Mesothelial cell of epicardium (in vitro differentiated cells): ENCODE results near the gene OR4N2. TPM values are rescaled to one million over a fixed set of nuclear protein-coding genes. Genes with fewer than 3 reads are reported as not detected.

ENCODE experiments used
- DNase-seq, 2 experiments: peaks; one replicate each; pipeline ENCODE4 v3.0.0; 2021; ENCODE audit warnings: low spot score in 2 of 2; ENCODE audit not compliant: unreplicated experiment in 2 of 2
- H3K27ac Mint-ChIP-seq: 2 replicates; pipeline ENCODE4 v1.8.0; 2021; ENCODE audit warnings: mixed read lengths
- H3K27me3 Mint-ChIP-seq: 2 replicates; pipeline ENCODE4 v1.8.0; 2021; ENCODE audit warnings: low read depth, mixed read lengths
- H3K36me3 Mint-ChIP-seq: 2 replicates; pipeline ENCODE4 v1.8.0; 2021; ENCODE audit warnings: mixed read lengths
- H3K4me1 Mint-ChIP-seq: 2 replicates; pipeline ENCODE4 v1.8.0; 2021; ENCODE audit warnings: mixed read lengths
- H3K4me3 Mint-ChIP-seq: 2 replicates; pipeline ENCODE4 v1.8.0; 2021; ENCODE audit warnings: mild to moderate bottlenecking, moderate library complexity, mixed read lengths
- H3K9me3 Mint-ChIP-seq: 2 replicates; pipeline ENCODE4 v1.8.0; 2021; ENCODE audit warnings: mixed read lengths
- CTCF ChIP-seq: fragments of 200-600 bp; sonication (generic); IDR thresholded peaks from one replicate; pipeline ENCODE4 v1.5.0; 2021; ENCODE audit warnings: antibody characterized with exemption; ENCODE audit not compliant: unreplicated experiment
- total RNA-seq: library from RNA; stranded (reverse); gene quantifications from 3 replicates; pipeline ENCODE4 v1.2.1, GENCODE V29; 2021

OR4N2 gene
- total RNA-seq, 1 donor from 2014 or later = not detected

- TF ChIP-seq CTCF = no peak
- Mint-ChIP-seq H3K9me3 (peaks cover 32% of the 10 kb centered on the region), H3K27me3 (no peaks in the 10 kb centered on the region), H3K27ac (no peak overlapping the region), H3K4me3 (no peak overlapping the region), H3K4me1 (no peaks in the 10 kb centered on the region), H3K36me3 (no peaks in the 10 kb centered on the region)
- no peak for DNase-seq
These were observed 69.6 kb downstream of the OR4N2 start for GRCh38 chr14:19873178-19873577.

GRCh38 chr14:19874842-19875241 is 71.3 kb downstream of the OR4N2 start, which contains the start of gene OR4K2:
OR4K2 (plus strand) TSS chr14:19875142; CDS start chr14:19876268, 1,126 bp downstream.
- DNase-seq = no peak
- Mint-ChIP-seq H3K27ac (no peak within 1 kb of the TSS), H3K4me1 (no peaks in the 10 kb centered on the region), H3K9me3 (peaks cover 45% of the 10 kb centered on the region), H3K27me3 (no peaks in the 10 kb centered on the region), H3K4me3 (no peak within 1 kb of the TSS), H3K36me3 (no peaks in the 10 kb centered on the region)
- no peak for TF ChIP-seq CTCF

- Mint-ChIP-seq H3K4me1 (no peaks in the 10 kb centered on the region), H3K4me3 (no peak overlapping the region), H3K27me3 (no peaks in the 10 kb centered on the region), H3K9me3 (peaks cover 47% of the 10 kb centered on the region), H3K36me3 (no peaks in the 10 kb centered on the region), H3K27ac (no peak overlapping the region)
- DNase-seq = no peak
- TF ChIP-seq CTCF = peak; percentile 89
These were observed 74.6 kb downstream of the OR4N2 start for GRCh38 chr14:19878029-19878642.

Other genes with a start within 250 kb of the OR4N2 start
- not detected in 3 replicates for gene OR11H2, start 89.9 kb upstream of the OR4N2 start, total RNA-seq
- not detected in 3 replicates for gene OR4Q3, start 60.2 kb upstream of the OR4N2 start, total RNA-seq
- not detected in 3 replicates for gene OR4M1, start 30.3 kb upstream of the OR4N2 start, total RNA-seq
- gene OR4K2, start 71.4 kb downstream of the OR4N2 start, total RNA-seq = not detected in 3 replicates
- not detected in 3 replicates for gene OR4K5, start 116.8 kb downstream of the OR4N2 start, total RNA-seq
- not detected in 3 replicates for gene OR4K1, start 127.1 kb downstream of the OR4N2 start, total RNA-seq
- not detected in 3 replicates for gene OR4K15, start 171.8 kb downstream of the OR4N2 start, total RNA-seq
- gene OR4Q2, start 198.4 kb downstream of the OR4N2 start, total RNA-seq = not detected in 3 replicates
- not detected in 3 replicates for gene OR4K14, start 215.5 kb downstream of the OR4N2 start, total RNA-seq
- not detected in 3 replicates for gene OR4K13, start 232.3 kb downstream of the OR4N2 start, total RNA-seq